AG09309 (cell line): ENCODE measurements around the gene VRK3.
A peak's percentile ranks its signal among the peaks of the same experiment; 100 is the strongest.

ENCODE experiments used
- DNase-seq: peaks from one replicate; pipeline ENCODE4 v3.0.0-alpha.2; 2010; ENCODE audit warnings: low read depth
- H3K4me3 ChIP-seq: 2 replicates; pipeline ENCODE4 v1.5.1; 2011; ENCODE audit warnings: mild to moderate bottlenecking, low read depth, low read length, moderate library complexity; ENCODE audit not compliant: control insufficient read depth
- CTCF ChIP-seq: IDR thresholded peaks from 2 replicates; pipeline ENCODE4 v1.5.1; 2011; ENCODE audit warnings: mild to moderate bottlenecking, low read depth, low read length, inconsistent platforms; ENCODE audit not compliant: insufficient read depth, control insufficient read depth; ENCODE audit errors: missing control alignments

Gene VRK3

GRCh38 chr19:50030937-50031336 lies 5.8 kb upstream of the VRK3 start:
- no peak for TF ChIP-seq CTCF
- no peak overlapping the region for H3K4me3 ChIP-seq

GRCh38 chr19:50030225-50030624 lies 5.1 kb upstream of the VRK3 start:
- no peak for TF ChIP-seq CTCF
- no peak for DNase-seq
- no peak overlapping the region for H3K4me3 ChIP-seq

More at GRCh38 chr19:50030937-50031336, 5.8 kb upstream of the VRK3 start:
- no peak for DNase-seq

DNA sequence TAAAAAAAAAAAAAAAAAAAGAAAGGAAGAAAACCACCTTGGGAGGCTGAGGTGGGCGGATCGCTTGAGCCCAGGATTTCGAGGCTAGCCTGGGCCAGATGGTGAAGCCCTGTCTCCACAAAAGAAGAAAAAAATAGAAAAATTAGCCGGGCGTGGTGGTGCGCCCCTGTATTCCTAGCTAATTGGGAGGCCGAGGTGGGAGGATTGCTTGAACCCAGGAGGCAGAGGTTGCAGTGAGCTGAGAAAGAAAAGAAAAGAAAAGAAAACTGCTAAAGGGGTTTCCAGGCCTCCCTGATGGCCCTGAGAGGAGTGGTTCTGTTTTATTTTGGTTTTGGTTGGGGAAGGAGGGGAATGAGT lies 1.4 kb upstream of the VRK3 start:
- H3K4me3 ChIP-seq: peak overlapping the region; percentile 97
- no peak for DNase-seq
- TF ChIP-seq CTCF: no peak

- no peak for TF ChIP-seq CTCF
- peak within 1 kb of the TSS; percentile 97 for H3K4me3 ChIP-seq
- peak; percentile 86 for DNase-seq
Observed at GRCh38 chr19:50025794-50026549, 800 bp upstream of the VRK3 start, which contains the start of gene ZNF473. ZNF473 (plus strand) TSS chr19:50026005; CDS start chr19:50031083, 5,078 bp downstream.

GRCh38 chr19:50024719-50025021 lies 502 bp downstream of the VRK3 start:
- TF ChIP-seq CTCF: no peak
- peak overlapping the region; percentile 96 for H3K4me3 ChIP-seq
- no peak for DNase-seq

- no peak for TF ChIP-seq CTCF
- no peak overlapping the region for H3K4me3 ChIP-seq
- DNase-seq: no peak
Observed at GRCh38 chr19:50022823-50023222, 2.3 kb downstream of the VRK3 start.

DNA sequence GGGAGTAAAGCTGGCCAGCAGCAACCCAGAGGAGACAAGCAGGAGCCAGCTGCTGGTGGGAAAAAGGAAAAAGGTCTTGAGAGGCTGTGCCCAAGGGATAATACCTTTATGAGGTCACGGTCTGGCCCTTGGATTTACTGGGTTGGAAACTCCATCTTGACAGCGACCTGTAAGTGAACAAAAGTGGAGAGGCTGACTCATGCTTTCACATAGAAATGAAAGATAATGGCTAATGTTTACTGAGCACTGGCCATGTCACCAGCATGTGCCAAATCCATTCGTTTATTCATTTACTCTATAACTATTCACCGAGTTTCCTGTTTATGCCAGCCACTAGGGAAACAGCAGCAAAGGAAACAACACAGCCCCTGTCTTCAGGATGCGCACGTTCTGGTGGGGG lies 4.7 kb downstream of the VRK3 start:
- TF ChIP-seq CTCF: no peak
- H3K4me3 ChIP-seq: no peak overlapping the region
- no peak for DNase-seq
